Esophagus muscularis mucosa (tissue), 4 donors: Measurements from ENCODE around the gene HSPG2. TPM values are rescaled to one million over a fixed set of nuclear protein-coding genes. Genes with fewer than 3 reads are reported as not detected.
"Not testable (repeated sequence)": the region's sequence is repeated elsewhere in the genome, so short reads cannot be mapped to it uniquely, and the experiment has no call there.

ENCODE experiments used
- DNase-seq: peaks from one replicate; pipeline ENCODE4 v3.0.0-alpha.2; 2017; ENCODE audit errors: extremely low spot score
- H3K27ac ChIP-seq, 4 donors: fragments of 200-600 bp; sonication (generic); replicated peaks in 1 of 4; 1 replicate in 3 of 4; 2 replicates in 1 of 4; pipeline ENCODE4 v1.5.1; 2016 to 2019; ENCODE audit warnings: mild to moderate bottlenecking in 1 of 4
- H3K27me3 ChIP-seq, 4 donors: fragments of 200-600 bp; sonication (generic); one replicate each; pipeline versions ENCODE4 v1.5.1 to v1.6.0; 2016 to 2019
- H3K36me3 ChIP-seq, 4 donors: fragments of 200-600 bp; sonication (generic); one replicate each; pipeline ENCODE4 v1.5.1; 2016 to 2019
- H3K4me1 ChIP-seq, 4 donors: fragments of 200-600 bp; sonication (generic); one replicate each; pipeline ENCODE4 v1.5.1; 2016 to 2019
- H3K4me3 ChIP-seq, 4 donors: fragments of 200-600 bp; sonication (generic); 1 replicate in 2 of 4; 2 replicates in 2 of 4; pipeline ENCODE4 v1.5.1; 2016 to 2019; ENCODE audit warnings: mild to moderate bottlenecking in 4 of 4, moderate library complexity in 1 of 4
- H3K9me3 ChIP-seq, 4 donors: fragments of 200-600 bp; sonication (generic); 1 replicate in 3 of 4; 2 replicates in 1 of 4; pipeline ENCODE4 v1.5.1; 2016 to 2019
- CTCF ChIP-seq, 3 experiments: fragments of 200-600 bp in 2 of 3; fragments of 450-650 bp in 1 of 3; sonication (generic) in 2 of 3; IDR thresholded peaks; one replicate each; pipeline ENCODE4 v1.5.1; 2017 to 2019; ENCODE audit warnings: antibody characterized with exemption in 3 of 3, mild to moderate bottlenecking in 2 of 3, moderate library complexity in 1 of 3
- EP300 ChIP-seq: sonication (generic); formaldehyde crosslinking; IDR thresholded peaks from one replicate; pipeline ENCODE4 v1.6.1; 2017; ENCODE audit warnings: antibody characterized with exemption
- POLR2A ChIP-seq: fragments of 450-650 bp; IDR thresholded peaks from one replicate; pipeline ENCODE4 v1.6.1; 2017; ENCODE audit warnings: antibody characterized with exemption, moderate library complexity, mild to moderate bottlenecking, low read depth
- POLR2AphosphoS5 ChIP-seq, 2 donors: sonication (generic); formaldehyde crosslinking; IDR thresholded peaks; one replicate each; pipeline ENCODE4 v1.6.1; 2017; ENCODE audit warnings: antibody characterized with exemption in 2 of 2
- WGBS: methylation state at CpG from one replicate; pipeline ENCODE4 v1.1.5; 2018; 5-methylcytosine and 5-hydroxymethylcytosine counted together
- intact Hi-C: fragments of 100-400 bp; cut with DNase I; formaldehyde crosslinking; loops from one replicate; pipeline ENCODE4 v1.15.1; 2023
- total RNA-seq, 4 donors: library from RNA; depleted of rRNA; stranded (reverse); fragments of >200 nt; gene quantifications; one replicate each; pipeline versions ENCODE4 v1.1.0 to v1.2.1, GENCODE V29; 2016

The HSPG2 gene
- total RNA-seq, 4 donors from 2014 or later, result 414 to 1,199 (median 595) TPM

DNA sequence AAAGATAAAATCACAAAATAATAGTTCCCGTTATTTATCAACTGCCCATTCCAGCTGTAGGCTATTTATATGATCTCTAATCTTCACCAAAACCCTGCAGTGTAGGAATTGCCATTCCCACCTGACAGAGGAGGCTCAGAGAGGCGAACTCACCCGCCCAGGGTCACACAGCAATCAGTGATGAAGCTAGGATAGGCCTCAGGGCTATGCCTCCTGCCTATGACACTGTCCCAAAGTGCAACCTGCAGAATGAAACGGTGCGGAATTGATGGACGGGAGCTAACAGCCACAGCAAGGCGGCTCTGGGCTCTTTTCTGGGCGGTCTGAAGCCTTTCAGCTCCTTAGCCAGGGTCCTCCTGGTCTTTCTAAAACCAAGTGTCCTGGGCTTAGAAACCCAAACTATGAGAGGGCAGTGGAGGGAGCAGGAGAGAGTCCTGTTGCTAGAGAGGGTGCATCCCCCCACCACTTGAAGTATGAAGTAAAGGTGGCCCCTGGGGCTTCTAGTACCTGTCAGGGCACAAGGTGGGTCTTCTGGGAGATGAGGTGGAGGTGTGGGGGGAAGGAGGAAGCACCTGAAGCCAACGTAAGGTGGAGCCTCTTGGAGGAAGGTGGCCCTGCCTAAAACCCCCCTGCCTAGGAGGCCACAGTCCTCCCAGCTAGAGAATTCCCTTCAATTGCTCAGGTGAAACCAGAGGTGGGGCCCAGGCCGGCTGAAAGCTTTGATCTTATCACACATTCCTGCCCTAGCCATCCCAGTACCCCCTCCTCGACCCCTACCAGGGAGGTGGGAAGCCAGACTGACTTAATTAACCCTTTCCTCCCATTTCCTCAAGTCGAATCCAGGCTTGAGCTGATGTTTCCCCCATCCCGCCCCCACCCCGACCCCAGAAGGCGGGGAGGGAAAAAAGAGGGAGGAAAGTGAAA, 14.8 kb downstream of the HSPG2 start:
- no peaks in the 10 kb centered on the region for H3K27me3 ChIP-seq
- 67% methylated on average over 12 of the region's 15 CpGs for WGBS
- H3K4me3 ChIP-seq, result no peak overlapping the region
- H3K27ac ChIP-seq, result peak overlapping the region; percentile 93 to 99 (median 98)
- H3K9me3 ChIP-seq, result no peaks in the 10 kb centered on the region
- intact Hi-C loops, result no loop called here
- no peak for DNase-seq
- TF ChIP-seq CTCF (IDR thresholded peaks at IDR 0.05) (no peak), POLR2AphosphoS5 (IDR thresholded peaks at IDR 0.05) (no peak)
- peaks cover 89 to 100% (median 99%) of the 10 kb centered on the region in 4 donors for H3K4me1 ChIP-seq
- peaks cover 0 to 12% (median 4%) of the 10 kb centered on the region in 4 donors for H3K36me3 ChIP-seq

DNA sequence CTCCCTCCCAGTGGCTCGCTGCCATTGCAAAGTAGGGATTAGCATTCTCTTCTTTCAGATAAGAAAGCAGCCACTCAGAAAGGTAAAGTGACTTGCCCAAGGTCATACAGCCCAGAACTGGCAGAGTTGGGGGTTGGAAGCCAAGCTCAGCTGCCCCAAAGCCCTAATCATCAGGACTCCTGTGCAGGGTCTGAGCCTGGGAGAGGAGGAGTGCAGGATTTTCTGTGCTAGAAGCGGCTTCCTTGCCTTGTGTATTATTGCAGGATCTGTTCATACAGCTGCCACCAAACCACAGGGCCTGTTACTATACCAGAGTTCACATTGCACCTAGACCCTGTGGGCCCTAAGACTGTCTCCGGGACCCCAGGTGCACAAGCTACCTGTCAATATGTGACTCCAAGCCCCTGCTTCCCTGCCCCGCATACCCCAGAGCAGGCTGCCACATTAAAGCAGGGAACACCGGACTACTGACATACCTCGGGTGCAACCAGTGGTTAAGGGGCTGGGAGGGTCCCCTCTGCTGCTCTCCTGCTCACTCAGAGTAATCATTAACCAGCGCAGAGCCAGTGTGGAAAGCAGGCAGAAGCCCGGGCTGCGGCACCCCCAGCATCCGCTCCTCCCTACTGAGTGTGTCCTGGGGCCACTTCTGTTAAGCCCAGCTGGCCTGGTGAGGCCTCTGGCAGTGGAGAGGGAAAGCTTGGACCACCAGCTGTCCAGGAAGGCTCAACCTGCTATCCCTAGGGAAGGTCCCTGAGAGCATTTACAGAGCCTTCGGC, 15.8 kb downstream of the HSPG2 start:
- Histone ChIP-seq H3K27me3 (no peaks in the 10 kb centered on the region), H3K9me3 (no peaks in the 10 kb centered on the region), H3K36me3 (peaks cover 0 to 14% (median 10%) of the 10 kb centered on the region in 4 donors), H3K4me1 (peaks cover 89 to 100% (median 99%) of the 10 kb centered on the region in 4 donors), H3K4me3 (no peak overlapping the region), H3K27ac (peak overlapping the region; percentile 93 to 99 (median 98))
- intact Hi-C loops, result no loop called here
- no peak for TF ChIP-seq CTCF (IDR thresholded peaks at IDR 0.05)
- TF ChIP-seq POLR2A, result no peak
- TF ChIP-seq POLR2AphosphoS5 (IDR thresholded peaks at IDR 0.05), result no peak
- TF ChIP-seq EP300, result no peak
- 60% methylated on average over 4 of the region's 11 CpGs for WGBS
- no peak for DNase-seq

DNA sequence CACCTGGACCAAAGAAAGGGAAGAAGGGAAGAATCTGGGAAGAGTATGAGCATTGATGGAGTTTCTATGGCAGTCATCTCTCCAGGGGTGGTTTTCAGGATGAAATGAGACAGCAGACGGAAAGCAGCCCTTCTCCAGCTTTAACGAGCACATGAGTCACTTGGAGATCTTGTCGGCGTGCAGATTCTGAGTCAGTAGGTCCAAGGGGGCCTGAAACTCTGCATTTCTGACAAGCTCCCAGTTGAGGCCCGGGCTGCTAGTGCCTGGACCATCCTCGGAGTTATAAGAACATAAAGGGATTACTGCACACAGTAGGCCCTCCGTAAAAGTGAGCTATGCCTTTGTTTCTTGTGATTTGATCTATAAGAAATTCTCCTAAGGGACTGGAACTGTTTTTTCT, 17.6 kb downstream of the HSPG2 start:
- H3K4me3 ChIP-seq, result no peak overlapping the region
- peaks cover 89 to 100% (median 99%) of the 10 kb centered on the region in 4 donors for H3K4me1 ChIP-seq
- TF ChIP-seq POLR2AphosphoS5 (IDR thresholded peaks at IDR 0.05), result peak in 1 of 2 donors; percentile 46
- TF ChIP-seq EP300, result no peak
- TF ChIP-seq CTCF (IDR thresholded peaks at IDR 0.05), result no peak
- TF ChIP-seq POLR2A, result no peak

DNA sequence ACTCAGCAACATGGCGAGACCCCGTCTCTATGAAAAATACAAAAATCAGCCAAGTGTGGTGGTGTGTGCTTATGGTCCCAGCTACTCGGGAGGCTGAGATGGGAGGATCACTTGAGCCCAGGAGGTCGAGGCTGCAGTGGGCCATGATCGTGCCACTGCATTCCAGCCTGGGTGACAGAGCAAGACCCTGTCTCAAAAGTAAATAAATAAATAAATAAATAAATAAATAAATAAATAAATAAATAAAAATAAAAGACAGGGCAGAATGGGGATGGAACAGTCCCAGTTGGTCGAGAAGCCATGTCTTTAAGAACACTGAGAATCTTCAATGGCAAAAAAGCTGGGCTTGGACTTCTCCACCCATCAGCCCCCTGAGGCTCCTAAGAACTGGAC, 19.9 kb downstream of the HSPG2 start:
- 83% methylated on average over 6 of the region's 6 CpGs for WGBS
- DNase-seq, H3K27me3 ChIP-seq, H3K9me3 ChIP-seq, intact Hi-C loops, H3K4me3 ChIP-seq: not testable (repeated sequence)
- Histone ChIP-seq H3K4me1 (peaks cover 89 to 100% (median 99%) of the 10 kb centered on the region in 4 donors), H3K36me3 (peaks cover 0 to 18% (median 11%) of the 10 kb centered on the region in 4 donors), H3K27ac (peak overlapping the region; percentile 93 to 99 (median 98))

More for the DNA sequence above, 17.6 kb downstream of the HSPG2 start:
- Histone ChIP-seq H3K9me3 (no peaks in the 10 kb centered on the region), H3K36me3 (peaks cover 0 to 18% (median 11%) of the 10 kb centered on the region in 4 donors), H3K27ac (peak overlapping the region; percentile 93 to 99 (median 98)), H3K27me3 (no peaks in the 10 kb centered on the region)
- no peak for DNase-seq
- intact Hi-C loops, result no loop called here
- 33% methylated on average over 7 of the region's 7 CpGs for WGBS
